Measurements from ENCODE around the gene OAS1. TPM values are rescaled to one million over a fixed set of nuclear protein-coding genes. Genes with fewer than 3 reads are reported as not detected.

OAS1 gene
- total and polyA plus RNA-seq, 2 of the 8 experiments (the other 6 are each of a cell fraction or from before 2014, with no cell fraction given), result 0.23 TPM; not detected in 1

- FAIRE-seq (no peak), DNase-seq (ENCODE audit: low read depth in 1 of 2, low spot score in 2 of 2) (no peak)
- Histone ChIP-seq H3K4me1 (replicated peaks in 1 of 4; ENCODE audit: control insufficient read depth in 3 of 4, insufficient read depth in 4 of 4, low read length in 3 of 4) (no peaks in the 10 kb centered on the region), H3K4me3 (ENCODE audit: extremely low read depth in 1 of 4, insufficient read depth in 2 of 4, low read depth in 3 of 4, low read length in 4 of 4) (no peak overlapping the region), H2BK5ac (ENCODE audit: low read depth, low read length) (no peak overlapping the region), H3K14ac (ENCODE audit: insufficient read length) (no peak overlapping the region), H2AK5ac (ENCODE audit: low read depth, low read length) (no peak overlapping the region), H4K5ac (ENCODE audit: insufficient read length, low read depth, low read length) (no peak overlapping the region), H2BK15ac (ENCODE audit: low read length) (no peak overlapping the region), H3K18ac (ENCODE audit: extremely low read depth, low read length) (no peak overlapping the region), H3K4ac (replicated peaks; ENCODE audit: insufficient read length, low read depth, low read length) (no peak overlapping the region), H4K91ac (replicated peaks; ENCODE audit: insufficient read length, low read length) (no peak overlapping the region), H2BK120ac (replicated peaks; ENCODE audit: low read depth, low read length) (no peak overlapping the region), H3K4me2 (ENCODE audit: insufficient read depth in 1 of 2, low read depth in 2 of 2, low read length in 2 of 2) (no peak overlapping the region), H3K36me3 (ENCODE audit: control insufficient read depth in 2 of 4, insufficient read depth in 4 of 4, low read length in 3 of 4) (no peaks in the 10 kb centered on the region), H3K27ac (ENCODE audit: low read depth, low read length) (no peak overlapping the region), H3K27me3 (replicated peaks in 1 of 4; ENCODE audit: control insufficient read depth in 3 of 4, extremely low read depth in 1 of 4, insufficient read depth in 3 of 4, low read length in 3 of 4) (peaks cover 0 to under 1% (median 0%) of the 10 kb centered on the region in 4 experiments; a peak in 1 of 7 replicates), H2BK12ac (ENCODE audit: low read depth, low read length) (no peak overlapping the region), H3K9me3 (ENCODE audit: insufficient read depth in 2 of 2, low read depth in 1 of 2, low read length in 1 of 2) (peaks cover 8 to 10% of the 10 kb centered on the region in 2 experiments; a peak in 3 of 4 replicates), H3K23me2 (ENCODE audit: low read depth, low read length) (no peaks in the 10 kb centered on the region), H4K8ac (ENCODE audit: extremely low read depth, insufficient read depth, low read length) (no peak overlapping the region), H3K79me2 (ENCODE audit: control insufficient read depth in 1 of 2, insufficient read depth in 2 of 2, low read length in 2 of 2) (no peaks in the 10 kb centered on the region), H3K79me1 (ENCODE audit: low read depth, low read length) (no peaks in the 10 kb centered on the region), H2AFZ (ENCODE audit: low read length) (no peak overlapping the region), H2BK20ac (ENCODE audit: low read length) (no peak overlapping the region), H4K20me1 (replicated peaks in 1 of 2; ENCODE audit: control insufficient read depth in 1 of 2, insufficient read depth in 2 of 2, low read length in 2 of 2) (peaks cover 0 to under 1% of the 10 kb centered on the region in 2 experiments), H3K9ac (replicated peaks in 1 of 4; ENCODE audit: extremely low read depth in 1 of 4, low read depth in 3 of 4, low read length in 3 of 4) (no peak overlapping the region), H3K56ac (replicated peaks; ENCODE audit: insufficient read length, low read depth, low read length) (no peak overlapping the region), H3K23ac (ENCODE audit: insufficient read length) (no peak overlapping the region)
- ChIA-PET POLR2A (ENCODE audit: partially characterized antibody) (no interaction called here), CTCF (ENCODE audit: partially characterized antibody) (interaction anchor here (1.2 to 2.4 kb wide), 3 partner anchors 10 to 65 kb away, joined by 4 to 8 read pairs (median 5); no protein-coding TSS in a partner anchor)
- 95% methylated on average over 4 of the region's 4 CpGs; no CpG with 5 or more reads in 1 of the 2 experiments for WGBS, 2 experiments (ENCODE audit: extremely low coverage in 1 of 2, insufficient coverage in 1 of 2, insufficient read length in 1 of 2, insufficient replicate concordance in 2 of 2, low coverage in 1 of 2, low lambda C conversion rate in 2 of 2, missing lambda C conversion rate in 1 of 2)
- TF ChIP-seq JUND (IDR thresholded peaks at IDR 0.05; ENCODE audit: low read length) (no peak), SP1 (IDR thresholded peaks at IDR 0.05; ENCODE audit: low read depth, low read length) (no peak)
Measured at GRCh38 chr12:112964915-112965314, 58.2 kb downstream of the OAS1 start.
